B cell (primary cell): ENCODE measurements around the gene PCDHA1. TPM values are rescaled to one million over a fixed set of nuclear protein-coding genes. Genes with fewer than 3 reads are reported as not detected.
"Not testable (repeated sequence)": the region's sequence is repeated elsewhere in the genome, so short reads cannot be mapped to it uniquely, and the experiment has no call there.

Experiments used
- ATAC-seq: fragments of 200-7000 bp; cut with Tn5 transposase; one replicate; pipeline ENCODE4 v1.10.0; 2021; ENCODE audit warnings: low read depth, mild to moderate bottlenecking, moderate number of reproducible peaks, moderate library complexity
- CTCF ChIA-PET: fragments of 350-600 bp; sonication (Branson Sonifier 250); formaldehyde crosslinking; loops from one replicate; lab custom pipeline; 2021; ENCODE audit warnings: antibody characterized with exemption, inconsistent platforms; lab: Charles Lee
- POLR2A ChIA-PET: fragments of 350-600 bp; sonication (Branson Sonifier 250); formaldehyde crosslinking; loops from one replicate; lab custom pipeline; 2021; ENCODE audit warnings: antibody characterized with exemption; lab: Charles Lee
- DNase-seq: peaks from one replicate; pipeline ENCODE4 v3.0.0; 2013
- H2AFZ ChIP-seq: 2 replicates; pipeline ENCODE4 v1.6.1; 2012; ENCODE audit warnings: mild to moderate bottlenecking, low read depth, low read length; ENCODE audit not compliant: insufficient read depth, poor library complexity, severe bottlenecking
- H3K27ac ChIP-seq, 2 donors: 1 replicate in 1 of 2; 2 replicates in 1 of 2; pipeline ENCODE4 v1.5.1; 2012 to 2013; ENCODE audit warnings: low read length in 2 of 2, mild to moderate bottlenecking in 2 of 2, moderate library complexity in 1 of 2
- H3K27me3 ChIP-seq, 4 experiments: fragments of 200-600 bp in 1 of 4; sonication (generic) in 1 of 4; replicated peaks in 1 of 4; 1 replicate in 2 of 4; 2 replicates in 2 of 4; pipeline versions ENCODE4 v1.6.1 to v1.7.0; 2013 to 2016; ENCODE audit warnings: low read length in 3 of 4, mild to moderate bottlenecking in 2 of 4, mixed read lengths in 1 of 4, moderate library complexity in 1 of 4; ENCODE audit not compliant: insufficient read depth in 4 of 4, control insufficient read depth in 3 of 4; ENCODE audit errors: control extremely low read depth in 1 of 4
- H3K36me3 ChIP-seq, 2 experiments: replicated peaks in 1 of 2; 1 replicate in 1 of 2; 2 replicates in 1 of 2; pipeline versions ENCODE4 v1.6.1 to v1.7.1; 2013; ENCODE audit warnings: low read length in 1 of 2; ENCODE audit not compliant: insufficient read depth in 2 of 2, control insufficient read depth in 1 of 2; ENCODE audit errors: control extremely low read depth in 1 of 2, extremely low read depth in 1 of 2
- H3K4me1 ChIP-seq, 2 donors: fragments of 200-600 bp in 1 of 2; sonication (generic) in 1 of 2; 1 replicate in 1 of 2; 2 replicates in 1 of 2; pipeline versions ENCODE4 v1.5.1 to v1.6.1; 2013 to 2017; ENCODE audit warnings: low read length in 2 of 2; ENCODE audit not compliant: control insufficient read depth in 2 of 2, insufficient read depth in 2 of 2
- H3K4me2 ChIP-seq: replicated peaks from 2 replicates; pipeline ENCODE3; 2012; ENCODE audit warnings: mild to moderate bottlenecking, low read depth, low read length; ENCODE audit not compliant: poor library complexity, severe bottlenecking
- H3K4me3 ChIP-seq, 5 experiments: fragments of 200-600 bp in 1 of 5; sonication (generic) in 1 of 5; 1 replicate in 3 of 5; 2 replicates in 2 of 5; pipeline versions ENCODE4 v1.5.1 to v1.7.0; 2011 to 2016; ENCODE audit warnings: low read length in 4 of 5, mild to moderate bottlenecking in 4 of 5, low read depth in 2 of 5, control low read depth in 1 of 5, moderate library complexity in 1 of 5; ENCODE audit not compliant: insufficient read depth in 1 of 5; ENCODE audit errors: control extremely low read depth in 1 of 5, extremely low read depth in 1 of 5
- H3K79me2 ChIP-seq: fragments of 200-600 bp; sonication (generic); one replicate; pipeline ENCODE4 v1.6.0; 2016; ENCODE audit warnings: low read length; ENCODE audit not compliant: control insufficient read depth, insufficient read depth
- H3K9ac ChIP-seq: fragments of 200-600 bp; sonication (generic); 2 replicates; pipeline ENCODE4 v1.6.1; 2017; ENCODE audit warnings: mild to moderate bottlenecking, low read length, moderate library complexity
- H3K9me3 ChIP-seq, 3 donors: one replicate each; pipeline versions ENCODE4 v1.6.1 to v1.7.1; 2013; ENCODE audit warnings: low read length in 2 of 3; ENCODE audit not compliant: control insufficient read depth in 2 of 3, insufficient read depth in 1 of 3; ENCODE audit errors: control extremely low read depth in 1 of 3
- H4K20me1 ChIP-seq: 2 replicates; pipeline ENCODE4 v1.6.0; 2012; ENCODE audit warnings: mild to moderate bottlenecking, low read length; ENCODE audit not compliant: insufficient read depth, control insufficient read depth, poor library complexity, severe bottlenecking
- H3K27ac Mint-ChIP-seq: one replicate; pipeline ENCODE4 v1.8.0; 2021; ENCODE audit warnings: mixed read lengths
- H3K27me3 Mint-ChIP-seq: one replicate; pipeline ENCODE4 v1.8.0; 2021; ENCODE audit warnings: mixed read lengths
- H3K4me1 Mint-ChIP-seq: one replicate; pipeline ENCODE4 v1.8.0; 2021; ENCODE audit warnings: mixed read lengths
- H3K4me3 Mint-ChIP-seq: one replicate; pipeline ENCODE4 v1.8.0; 2021; ENCODE audit warnings: mixed read lengths
- H3K9me3 Mint-ChIP-seq: one replicate; pipeline ENCODE4 v1.8.0; 2022; ENCODE audit warnings: mixed read lengths; ENCODE audit not compliant: insufficient read depth
- EZH2 ChIP-seq: IDR thresholded peaks from 2 replicates; pipeline ENCODE4 v1.6.1; 2012; ENCODE audit warnings: borderline replicate concordance, low read depth, mild to moderate bottlenecking, moderate library complexity, low read length; ENCODE audit not compliant: insufficient read depth, poor library complexity, severe bottlenecking
- WGBS: methylation state at CpG from one replicate; pipeline ENCODE4 v1.1.5; 2013; ENCODE audit warnings: missing lambda C conversion rate; ENCODE audit not compliant: insufficient coverage; 5-methylcytosine and 5-hydroxymethylcytosine counted together
- intact Hi-C: fragments of 100-400 bp; cut with micrococcal nuclease; formaldehyde crosslinking; loops from one replicate; pipeline ENCODE4 v1.10.0; 2022
- polyA plus RNA-seq: library from polyadenylated mRNA; depleted of rRNA; stranded (reverse); fragments of >200 nt; gene quantifications from 2 replicates; pipeline ENCODE4 v1.2.3, GENCODE V29; 2012
- total RNA-seq, 2 donors: library from RNA; stranded (reverse); fragments of 120-200 nt in 1 of 2; gene quantifications; 1 replicate in 1 of 2; 2 replicates in 1 of 2; pipeline versions ENCODE4 v1.2.3 to v1.2.4, GENCODE V29; 2013 to 2022
- TF ChIP-seq, protein P1 (sequence below): fragments of 200-600 bp; IDR thresholded peaks from one replicate; pipeline ENCODE4 v1.8.0; 2022; ENCODE audit warnings: antibody characterized with exemption, mild to moderate bottlenecking

Gene PCDHA1
- total and polyA plus RNA-seq, 2 donors (not counting 1 experiment from before 2014, with no cell fraction given), result not detected

DNA sequence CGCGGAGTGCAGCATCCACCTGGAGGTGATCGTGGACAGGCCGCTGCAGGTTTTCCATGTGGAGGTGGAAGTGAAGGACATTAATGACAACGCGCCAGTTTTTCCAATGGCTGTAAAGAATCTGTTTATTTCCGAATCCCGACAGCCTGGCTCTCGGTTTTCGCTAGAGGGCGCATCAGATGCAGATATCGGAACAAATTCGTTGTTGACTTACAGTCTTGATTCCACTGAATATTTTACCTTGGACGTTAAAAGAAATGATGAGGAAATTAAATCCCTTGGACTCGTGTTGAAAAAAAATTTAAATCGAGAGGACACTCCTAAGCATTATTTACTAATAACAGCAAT lies 15.5 kb downstream of the PCDHA1 start:
- H3K27me3 ChIP-seq, result peaks cover 0 to 13% (median 4%) of the 10 kb centered on the region in 4 experiments
- no peaks in the 10 kb centered on the region for H3K79me2 ChIP-seq
- POLR2A ChIA-PET, result no interaction called here
- TF ChIP-seq, protein P1, sequence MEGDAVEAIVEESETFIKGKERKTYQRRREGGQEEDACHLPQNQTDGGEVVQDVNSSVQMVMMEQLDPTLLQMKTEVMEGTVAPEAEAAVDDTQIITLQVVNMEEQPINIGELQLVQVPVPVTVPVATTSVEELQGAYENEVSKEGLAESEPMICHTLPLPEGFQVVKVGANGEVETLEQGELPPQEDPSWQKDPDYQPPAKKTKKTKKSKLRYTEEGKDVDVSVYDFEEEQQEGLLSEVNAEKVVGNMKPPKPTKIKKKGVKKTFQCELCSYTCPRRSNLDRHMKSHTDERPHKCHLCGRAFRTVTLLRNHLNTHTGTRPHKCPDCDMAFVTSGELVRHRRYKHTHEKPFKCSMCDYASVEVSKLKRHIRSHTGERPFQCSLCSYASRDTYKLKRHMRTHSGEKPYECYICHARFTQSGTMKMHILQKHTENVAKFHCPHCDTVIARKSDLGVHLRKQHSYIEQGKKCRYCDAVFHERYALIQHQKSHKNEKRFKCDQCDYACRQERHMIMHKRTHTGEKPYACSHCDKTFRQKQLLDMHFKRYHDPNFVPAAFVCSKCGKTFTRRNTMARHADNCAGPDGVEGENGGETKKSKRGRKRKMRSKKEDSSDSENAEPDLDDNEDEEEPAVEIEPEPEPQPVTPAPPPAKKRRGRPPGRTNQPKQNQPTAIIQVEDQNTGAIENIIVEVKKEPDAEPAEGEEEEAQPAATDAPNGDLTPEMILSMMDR, result no peak
- no peak for TF ChIP-seq EZH2
- H3K4me3 ChIP-seq, result no peak overlapping the region
- no peak overlapping the region for H3K9ac ChIP-seq
- H3K36me3 ChIP-seq, result no peaks in the 10 kb centered on the region
- Mint-ChIP-seq H3K4me3 (no peak overlapping the region), H3K9me3 (peaks cover 8% of the 10 kb centered on the region), H3K27me3 (peaks cover 9% of the 10 kb centered on the region), H3K27ac (no peak overlapping the region), H3K4me1 (no peaks in the 10 kb centered on the region)
- no peak for ATAC-seq
- DNase-seq, result no peak
- no peaks in the 10 kb centered on the region for H4K20me1 ChIP-seq
- intact Hi-C loops, result no loop called here
- 35% methylated on average over 13 of the region's 16 CpGs for WGBS
- H3K27ac ChIP-seq, result no peak overlapping the region
- H3K9me3 ChIP-seq, result peaks cover 0 to 36% (median 30%) of the 10 kb centered on the region in 3 donors
- H3K4me1 ChIP-seq, result no peaks in the 10 kb centered on the region
- no peak overlapping the region for H2AFZ ChIP-seq
- no peak overlapping the region for H3K4me2 ChIP-seq
- CTCF ChIA-PET, result no interaction called here

DNA sequence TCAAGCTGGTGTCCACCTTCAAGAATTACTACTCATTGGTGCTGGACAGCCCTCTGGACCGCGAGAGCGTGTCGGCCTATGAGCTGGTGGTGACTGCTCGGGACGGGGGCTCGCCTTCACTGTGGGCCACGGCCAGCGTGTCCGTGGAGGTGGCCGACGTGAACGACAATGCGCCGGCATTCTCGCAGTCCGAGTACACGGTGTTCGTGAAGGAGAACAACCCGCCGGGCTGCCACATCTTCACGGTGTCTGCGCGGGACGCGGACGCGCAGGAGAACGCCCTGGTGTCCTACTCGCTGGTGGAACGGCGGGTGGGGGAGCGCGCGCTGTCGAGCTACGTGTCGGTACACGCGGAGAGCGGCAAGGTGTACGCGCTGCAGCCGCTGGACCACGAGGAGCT lies 16.4 kb downstream of the PCDHA1 start:
- H3K4me1 ChIP-seq, ATAC-seq, intact Hi-C loops, H3K27ac ChIP-seq, DNase-seq, H3K4me1 Mint-ChIP-seq, H3K27ac Mint-ChIP-seq, H3K79me2 ChIP-seq, H4K20me1 ChIP-seq, H3K9me3 Mint-ChIP-seq, H3K9ac ChIP-seq, H3K4me3 Mint-ChIP-seq, H2AFZ ChIP-seq, CTCF ChIA-PET, POLR2A ChIA-PET, H3K4me3 ChIP-seq, H3K4me2 ChIP-seq, H3K36me3 ChIP-seq: not testable (repeated sequence)
- Histone ChIP-seq H3K9me3 (peaks cover 0 to 33% (median 29%) of the 10 kb centered on the region in 3 donors), H3K27me3 (peaks cover 0 to 13% (median 6%) of the 10 kb centered on the region in 4 experiments)
- H3K27me3 Mint-ChIP-seq, result peaks cover 14% of the 10 kb centered on the region
- 66% methylated on average over 45 of the region's 45 CpGs for WGBS
